Ovary (tissue), 3 donors: ENCODE data around the gene BUB1B.

Experiments used
- CTCF ChIP-seq, 3 donors: fragments of 450-650 bp in 2 of 3; fragments of 200-600 bp in 1 of 3; IDR thresholded peaks; one replicate each; pipeline versions ENCODE4 v1.5.1 to v1.8.0; 2016 to 2022; ENCODE audit warnings: antibody characterized with exemption in 3 of 3, mild to moderate bottlenecking in 1 of 3
- POLR2A ChIP-seq: fragments of 450-650 bp; IDR thresholded peaks from one replicate; pipeline ENCODE4 v1.6.1; 2017; ENCODE audit warnings: antibody characterized with exemption, mild to moderate bottlenecking, moderate library complexity
- donor health status: DM: no; HTN: no; CAD: no.

- no peak for TF ChIP-seq POLR2A
- TF ChIP-seq CTCF (IDR thresholded peaks at IDR 0.05) = no peak
These were observed 3.0 kb upstream of the BUB1B start for GRCh38 chr15:40157778-40158447.
